GM18517 (cell line): Measurements from ENCODE around the gene DOCK1.

Experiments used
- ATAC-seq: cut with Tn5 transposase; IDR thresholded peaks from one replicate; pipeline ENCODE4 v1.9.1; 2021; ENCODE audit warnings: mild to moderate bottlenecking, moderate library complexity; ENCODE audit not compliant: unreplicated experiment

DOCK1 gene

DNA sequence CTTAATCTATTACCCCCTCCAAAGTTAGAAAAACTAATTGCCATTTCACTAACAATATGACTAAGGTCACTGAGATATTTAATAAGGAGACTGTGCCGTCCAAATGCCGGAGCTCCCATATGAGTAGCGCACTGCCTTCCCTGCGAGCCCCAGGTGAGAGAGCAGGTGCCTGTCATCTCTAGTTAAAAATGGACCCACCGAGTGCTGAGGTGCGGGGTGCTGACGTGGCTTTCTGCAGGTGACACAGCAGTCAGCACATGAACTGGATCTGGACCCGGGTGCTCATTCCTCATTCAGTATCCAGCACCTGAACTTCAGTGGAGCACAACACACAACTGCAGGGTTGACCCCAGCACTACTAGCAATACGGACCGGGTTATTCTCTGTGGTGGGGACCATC lies 505.8 kb downstream of the DOCK1 start:
- no peak for ATAC-seq

DNA sequence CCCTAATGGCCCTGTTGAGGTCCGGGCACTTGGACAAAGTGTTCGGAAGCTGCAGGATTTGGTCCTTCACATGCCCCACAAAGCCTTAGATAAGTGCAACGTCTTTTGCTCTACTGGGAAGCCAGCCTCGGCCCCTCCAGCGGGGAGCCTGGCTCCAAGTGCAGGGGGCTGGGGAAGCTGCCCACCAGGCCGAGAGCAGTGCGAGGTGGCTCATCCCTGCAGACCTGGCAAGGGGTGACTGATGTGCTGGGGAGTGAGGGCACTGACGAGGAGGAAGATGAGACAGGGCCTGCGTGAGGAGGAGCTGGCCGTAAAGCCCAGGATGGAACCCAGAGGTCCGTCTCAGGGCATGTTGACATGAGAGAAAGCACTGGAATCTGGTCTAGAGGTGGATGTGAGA lies 508.1 kb downstream of the DOCK1 start:
- ATAC-seq: no peak

DNA sequence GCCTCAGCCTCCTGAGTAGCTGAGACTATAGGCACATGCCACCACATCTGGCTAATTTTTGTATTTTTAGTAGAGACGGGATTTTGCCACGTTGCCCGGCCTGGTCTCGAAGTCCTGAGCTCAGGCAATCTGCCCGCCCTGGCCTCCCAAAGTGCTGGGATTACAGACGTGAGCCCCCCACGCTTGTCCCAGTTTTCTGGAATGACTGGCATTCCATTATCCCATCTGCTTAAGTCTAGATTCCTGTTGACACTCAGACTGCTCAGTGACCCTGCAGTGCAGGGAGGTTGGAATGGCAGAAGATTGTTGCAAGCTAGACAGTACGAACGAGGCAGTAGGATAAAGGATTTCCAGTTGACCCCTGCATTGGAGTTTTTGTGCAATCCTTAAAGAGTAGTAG lies 508.8 kb downstream of the DOCK1 start:
- ATAC-seq: no peak

DNA sequence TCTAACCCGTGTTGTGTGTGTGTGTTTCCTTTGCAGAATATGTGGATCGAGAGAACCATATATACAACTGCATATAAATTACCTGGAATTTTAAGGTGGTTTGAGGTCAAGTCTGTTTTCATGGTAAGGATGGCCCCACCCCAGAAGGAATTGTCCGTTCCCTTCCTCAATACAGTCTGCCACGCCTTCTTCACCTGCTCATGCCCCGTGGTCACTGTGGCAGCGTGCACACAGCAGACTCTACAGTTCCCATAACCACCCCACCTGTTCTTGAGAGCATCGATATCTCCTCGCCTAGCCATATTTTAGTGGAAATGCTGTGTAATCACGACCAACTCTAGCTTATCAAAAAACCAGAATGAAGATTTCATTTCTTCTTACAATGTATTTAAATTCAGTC lies 509.9 kb downstream of the DOCK1 start:
- ATAC-seq: no peak

DNA sequence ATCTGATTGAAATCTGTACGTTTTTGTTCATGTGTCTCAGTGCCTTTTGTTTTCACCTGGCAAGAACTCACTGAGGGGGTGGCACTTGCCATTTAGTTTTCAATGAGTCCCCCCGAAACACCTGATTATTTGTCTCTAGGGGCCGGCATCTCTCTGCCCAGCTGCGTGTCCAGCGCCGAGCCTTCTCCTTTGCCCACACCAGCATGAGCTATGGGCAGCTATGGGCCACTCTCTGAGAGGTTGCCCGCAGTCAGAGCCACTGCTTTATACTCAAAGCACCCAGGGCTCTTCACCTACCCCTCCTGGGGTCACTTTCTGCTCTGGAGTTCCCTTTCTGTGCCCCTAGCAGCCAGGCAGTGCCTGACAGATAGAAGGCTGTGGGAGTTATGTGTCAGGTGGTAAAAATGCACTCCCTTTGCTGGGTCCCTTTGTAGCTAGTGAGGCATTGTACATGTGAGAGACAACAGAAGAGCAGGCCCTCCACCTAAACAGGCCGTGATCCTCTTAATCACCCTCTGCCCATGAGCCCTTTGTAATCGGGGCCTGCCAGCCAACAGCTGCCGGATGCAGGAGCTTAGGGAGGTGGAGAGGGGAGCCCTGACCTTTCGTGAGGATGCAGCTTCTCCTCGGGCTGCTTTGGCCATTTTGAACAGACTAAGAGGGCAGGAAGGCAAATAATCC lies 510.8 kb downstream of the DOCK1 start:
- no peak for ATAC-seq

DNA sequence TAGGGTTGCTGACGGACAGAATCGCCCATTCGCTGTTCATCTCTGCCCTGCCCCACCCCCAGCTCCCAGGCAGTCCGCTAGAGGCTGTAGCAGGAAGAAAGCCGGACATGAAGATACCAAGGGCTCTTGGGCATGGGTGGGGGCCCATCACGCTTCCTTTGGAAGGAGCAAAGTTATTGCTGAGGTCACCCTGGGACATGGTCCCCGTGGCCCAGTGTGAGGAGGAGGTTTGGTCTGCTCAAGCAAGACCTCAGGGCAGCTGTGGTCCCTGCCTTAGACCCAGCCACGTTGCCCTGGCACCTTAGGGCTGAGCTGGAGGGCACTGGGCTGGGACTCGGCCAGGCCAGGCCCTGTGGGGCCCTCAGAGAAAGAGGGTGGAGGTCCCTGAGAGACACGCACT lies 511.8 kb downstream of the DOCK1 start:
- no peak for ATAC-seq

DNA sequence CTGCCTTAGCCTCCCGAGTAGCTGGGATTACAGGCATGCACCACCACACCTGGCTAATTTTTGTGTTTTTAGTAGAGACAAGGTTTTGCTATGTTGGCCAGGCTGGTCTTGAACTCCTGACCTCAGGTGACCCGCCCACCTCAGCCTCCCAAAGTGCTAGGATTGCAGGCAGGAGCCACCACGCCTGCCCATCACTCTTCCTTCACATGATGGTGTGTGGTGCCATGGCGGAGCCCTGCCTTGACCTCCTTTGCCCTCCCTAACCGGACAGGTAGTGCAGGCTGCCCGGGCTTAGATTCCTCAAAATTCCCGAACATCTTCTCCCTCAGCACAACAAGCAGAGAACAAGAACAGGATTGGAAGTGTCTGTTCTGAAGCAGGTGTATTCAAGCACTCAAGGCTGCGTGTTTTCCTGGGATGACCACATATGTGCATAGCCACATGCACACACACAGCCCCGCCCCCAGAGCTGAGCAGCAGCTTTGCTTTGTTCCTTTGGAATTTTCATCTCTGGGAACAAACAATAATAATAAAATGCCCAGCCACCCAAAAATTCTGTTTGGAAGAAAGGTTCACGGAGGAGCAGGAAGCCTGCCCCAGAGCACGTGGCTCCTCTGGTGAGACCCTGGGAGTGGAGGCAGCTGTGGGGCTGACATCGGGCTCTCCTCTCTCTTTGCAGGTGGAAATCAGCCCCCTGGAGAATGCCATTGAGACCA lies 512.6 kb downstream of the DOCK1 start:
- no peak for ATAC-seq

DNA sequence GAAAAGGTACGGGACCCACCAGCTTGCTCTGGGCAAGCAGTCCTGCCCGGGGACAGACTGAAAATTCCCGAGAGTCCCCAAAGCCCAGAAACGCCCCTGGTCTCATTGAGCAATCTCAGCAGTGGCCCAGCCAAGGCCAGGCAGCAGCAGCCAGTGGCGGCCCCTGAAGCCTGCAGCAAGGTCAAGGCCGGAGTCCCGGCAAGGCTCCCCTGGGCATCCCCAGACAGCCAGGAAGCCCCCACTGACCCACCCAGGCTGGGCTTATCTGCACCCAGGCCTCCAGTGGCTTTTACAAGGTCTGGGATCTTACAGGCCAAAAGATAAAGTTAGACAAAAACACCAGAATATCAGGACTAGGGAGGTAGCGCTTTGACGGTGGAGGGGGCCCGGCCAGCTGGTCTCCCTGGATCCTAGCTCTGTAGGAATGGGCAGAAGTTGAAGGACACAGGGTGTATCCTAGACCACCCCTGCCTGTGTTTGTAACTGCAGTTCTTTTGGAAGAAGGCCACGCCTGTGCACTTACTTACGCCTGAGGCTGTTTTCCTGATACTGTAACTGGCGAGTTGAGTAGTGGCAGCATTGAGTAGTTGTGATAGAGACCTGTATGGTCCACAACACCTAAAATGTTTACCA lies 513.4 kb downstream of the DOCK1 start:
- ATAC-seq: no peak

DNA sequence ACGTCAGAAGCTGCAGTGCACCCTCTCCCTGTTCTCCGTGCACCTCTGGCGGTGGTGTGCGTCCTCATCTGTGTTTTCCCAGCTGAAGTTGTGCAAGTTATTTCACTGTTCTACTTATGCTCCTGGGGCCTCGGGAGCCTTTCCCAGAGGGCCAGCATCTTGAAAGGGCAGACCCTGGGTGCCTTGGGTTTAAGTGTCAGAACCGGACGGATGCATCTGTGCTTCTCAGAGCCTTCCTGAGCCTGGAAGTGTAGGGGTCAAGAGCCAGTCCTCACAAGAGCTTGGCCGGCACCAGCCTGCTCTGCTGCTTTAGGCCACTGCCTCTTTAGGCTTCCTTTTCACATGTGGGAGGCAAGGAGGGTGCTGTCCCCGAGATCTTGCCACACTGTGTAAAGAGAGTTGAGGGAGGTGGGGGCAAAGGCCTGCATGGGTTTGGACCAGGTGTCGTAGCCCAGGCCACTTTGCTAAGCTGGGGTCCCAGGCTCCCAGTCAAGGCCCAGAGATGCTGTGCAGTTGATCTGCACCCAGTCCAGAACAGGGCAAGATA lies 515.0 kb downstream of the DOCK1 start:
- ATAC-seq: no peak

DNA sequence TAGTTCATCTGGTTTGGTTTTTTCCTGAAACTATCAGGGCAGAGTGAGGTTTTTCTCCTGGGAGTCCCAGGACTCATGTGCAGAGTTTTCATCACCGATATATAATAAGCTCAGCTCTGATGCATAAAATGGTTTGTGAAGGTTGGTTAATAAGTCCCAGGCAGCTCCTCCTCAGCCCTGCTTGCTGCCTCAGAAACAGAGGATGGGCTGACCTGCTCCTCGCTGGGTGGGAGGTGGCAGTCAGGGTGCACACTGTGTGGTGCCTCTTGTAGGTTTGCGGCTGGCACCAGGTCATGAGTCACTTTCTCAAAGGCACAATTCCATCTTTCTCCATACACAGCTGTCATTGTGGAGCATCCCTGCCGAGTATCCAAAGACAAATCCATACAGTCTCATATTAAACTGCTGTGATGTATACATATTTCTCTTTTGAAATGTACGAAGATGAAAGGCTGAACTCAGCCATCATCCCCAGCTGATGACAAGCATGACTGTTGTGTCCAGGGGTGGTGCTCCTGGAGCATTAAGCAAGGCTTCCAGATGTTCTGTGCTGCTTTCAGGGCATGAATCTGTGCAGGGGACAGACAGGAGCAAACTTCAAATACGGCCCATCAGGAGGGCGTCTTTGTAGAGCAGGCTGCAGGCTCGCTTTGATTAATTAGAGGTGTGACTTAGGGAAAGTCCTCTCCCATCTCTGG lies 518.1 kb downstream of the DOCK1 start:
- no peak for ATAC-seq

DNA sequence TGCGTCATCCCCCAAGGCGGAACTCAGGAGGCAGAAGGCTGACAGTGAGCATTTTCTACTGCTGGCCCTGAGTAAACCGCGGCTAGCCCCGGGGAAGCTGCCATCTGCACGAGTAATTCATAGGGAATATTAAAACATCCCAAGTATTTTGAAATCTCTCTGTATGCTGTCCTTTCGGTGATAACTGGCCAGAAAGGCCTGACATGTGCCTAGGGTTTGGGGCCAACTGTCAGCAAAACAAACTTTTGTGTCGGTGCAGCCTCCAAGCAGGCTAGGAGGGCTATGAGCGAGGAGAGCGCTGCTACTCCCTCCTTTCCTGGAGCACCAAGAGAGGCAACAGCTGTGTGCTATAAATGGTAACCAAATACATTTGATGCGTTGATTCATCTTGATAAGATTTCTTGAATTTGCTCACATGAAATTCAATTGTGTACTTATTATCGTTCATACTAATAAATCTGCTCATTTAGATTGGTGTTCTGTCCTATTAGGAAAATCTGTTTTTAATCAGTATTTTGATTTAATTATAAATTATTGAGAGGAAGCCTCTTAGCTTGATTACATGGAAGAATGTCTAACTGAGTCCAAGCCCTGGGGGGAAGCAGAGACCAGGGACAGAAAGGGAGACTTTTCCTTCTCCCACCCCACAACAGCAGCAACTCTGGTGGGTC lies 519.5 kb downstream of the DOCK1 start:
- no peak for ATAC-seq

DNA sequence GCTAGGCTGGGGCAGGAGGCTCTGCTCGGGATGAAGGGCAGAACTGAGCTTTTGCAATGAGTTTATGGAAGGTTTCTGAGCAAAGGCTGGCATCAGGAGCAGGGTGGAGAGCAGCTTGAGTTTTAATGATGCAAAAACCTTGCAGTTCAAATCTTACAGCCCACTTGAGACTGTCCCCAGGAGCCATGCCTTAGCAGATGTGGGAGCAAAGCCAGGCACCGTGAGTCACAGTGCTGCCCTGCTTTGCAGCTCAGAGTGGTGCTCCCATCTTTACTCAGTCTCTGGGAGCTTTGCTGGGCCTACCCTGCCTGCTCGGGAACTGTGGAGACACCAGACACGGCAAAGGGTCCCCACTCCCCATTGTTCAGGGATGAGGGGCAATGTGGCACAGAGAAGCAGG lies 521.5 kb downstream of the DOCK1 start:
- ATAC-seq: no peak

DNA sequence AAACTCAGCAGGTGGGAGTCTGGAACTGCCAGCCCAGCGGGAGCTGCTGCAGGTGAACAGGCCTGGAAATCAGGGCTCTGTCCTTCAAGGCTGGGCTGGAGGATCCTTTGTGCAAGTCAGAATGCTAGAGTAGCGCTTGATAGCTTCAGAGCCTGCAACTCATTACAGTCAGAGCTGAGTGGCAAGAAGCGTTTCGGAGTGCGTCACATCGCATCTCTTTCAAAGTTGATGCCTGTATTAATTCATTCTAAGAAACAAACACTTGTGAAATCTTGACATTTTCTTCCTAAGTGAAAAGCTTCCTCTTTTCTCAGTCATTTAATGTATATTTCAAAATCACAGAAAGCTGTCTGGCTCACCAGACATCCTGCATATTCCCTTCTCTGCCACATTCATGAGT lies 522.7 kb downstream of the DOCK1 start:
- no peak for ATAC-seq

DNA sequence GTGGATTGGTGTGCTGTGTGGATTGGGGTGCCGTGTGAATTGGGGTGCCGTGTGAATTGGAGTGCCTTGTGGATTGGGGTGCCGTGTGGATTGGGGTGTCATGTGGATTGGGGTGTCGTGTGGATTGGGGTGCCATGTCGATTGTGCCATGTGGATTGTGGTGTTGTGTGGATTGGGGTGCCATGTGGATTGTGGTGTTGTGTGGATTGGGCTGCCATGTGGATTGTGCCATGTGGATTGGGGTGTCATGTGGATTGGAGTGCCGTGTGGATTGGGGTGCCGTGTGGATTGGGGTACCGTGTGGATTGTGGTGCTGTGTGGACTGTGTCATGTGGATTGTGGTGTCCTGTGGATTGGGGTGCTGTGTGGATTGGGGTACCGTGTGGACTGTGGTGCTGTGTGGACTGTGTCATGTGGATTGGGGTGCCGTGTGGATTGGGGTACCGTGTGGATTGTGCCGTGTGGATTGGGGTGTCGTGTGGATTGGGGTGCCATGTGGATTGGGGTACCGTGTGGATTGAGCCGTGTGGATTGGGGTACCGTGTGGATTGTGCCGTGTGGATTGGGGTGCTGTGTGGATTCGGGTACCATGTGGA lies 523.3 kb downstream of the DOCK1 start:
- no peak for ATAC-seq

DNA sequence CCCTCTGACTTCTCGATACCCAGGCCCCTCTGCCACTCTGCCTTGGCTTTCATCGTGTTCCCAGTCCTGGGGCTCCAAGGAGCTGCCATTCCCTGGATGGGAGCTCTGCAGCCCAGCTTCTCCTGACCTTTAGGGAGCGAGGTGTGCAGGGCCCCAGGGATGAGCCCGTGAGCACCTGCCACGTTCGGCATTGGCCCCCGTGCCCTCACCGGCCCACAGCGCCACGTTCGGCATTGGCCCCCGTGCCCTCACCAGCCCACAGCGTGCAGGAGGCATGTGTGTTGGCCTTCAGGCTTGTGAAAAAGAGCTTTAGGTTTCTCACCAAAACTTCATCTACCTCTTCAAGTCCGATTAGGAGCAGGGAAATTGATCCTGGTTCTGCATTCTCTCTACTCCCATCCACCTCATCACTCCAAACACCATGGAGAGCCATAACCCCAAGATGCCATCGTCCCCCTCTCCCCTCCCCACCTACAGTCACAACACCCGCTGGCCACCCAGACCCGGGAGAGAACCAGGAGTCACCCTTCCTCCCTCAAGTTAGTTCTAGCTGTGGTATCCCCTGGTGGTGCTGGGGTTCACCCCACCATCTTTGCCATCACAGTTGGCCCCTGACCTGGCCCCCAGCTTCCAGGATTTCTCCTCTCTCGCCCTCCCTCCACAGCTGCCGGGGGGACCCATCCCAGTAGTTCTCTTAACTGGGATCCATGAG lies 524.5 kb downstream of the DOCK1 start:
- no peak for ATAC-seq

DNA sequence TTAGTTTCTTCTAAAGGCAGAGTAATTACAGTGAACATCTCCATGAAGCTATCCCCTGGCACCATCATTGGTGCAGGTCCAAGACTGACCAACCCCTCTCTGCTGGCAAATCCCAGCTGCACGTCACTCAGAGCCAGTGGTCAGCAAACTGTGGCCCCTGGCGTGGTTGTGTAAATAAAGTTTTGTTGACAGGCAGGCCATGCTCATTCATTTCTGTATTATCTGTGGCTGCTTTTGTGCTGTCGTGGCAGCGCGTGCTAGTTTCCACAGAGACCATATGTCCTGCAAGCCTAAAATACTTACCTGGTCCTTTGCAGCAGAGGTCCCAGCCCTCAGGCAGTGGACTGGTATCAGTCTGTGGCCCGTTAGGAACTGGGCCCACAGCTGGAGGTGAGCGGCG lies 526.3 kb downstream of the DOCK1 start:
- no peak for ATAC-seq

DNA sequence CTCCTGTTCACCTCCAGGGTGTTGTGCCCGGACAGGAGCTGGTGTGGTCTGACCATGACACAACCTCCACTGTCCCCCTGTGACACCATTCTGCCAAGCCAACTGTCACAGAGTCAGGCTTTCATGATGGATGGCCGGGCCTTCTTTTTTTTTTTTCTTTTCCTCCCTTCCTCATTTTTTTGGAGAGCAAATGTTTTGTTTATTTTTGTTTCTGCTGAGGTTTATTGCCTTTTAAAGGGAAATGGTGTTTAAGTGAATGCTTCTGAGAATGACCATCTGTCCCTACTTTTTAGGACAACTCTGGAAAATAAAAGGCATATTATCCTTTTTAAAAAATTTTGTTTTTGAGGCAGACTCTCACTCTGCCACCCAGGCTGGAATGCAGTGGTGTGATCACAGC lies 528.8 kb downstream of the DOCK1 start:
- ATAC-seq: no peak

DNA sequence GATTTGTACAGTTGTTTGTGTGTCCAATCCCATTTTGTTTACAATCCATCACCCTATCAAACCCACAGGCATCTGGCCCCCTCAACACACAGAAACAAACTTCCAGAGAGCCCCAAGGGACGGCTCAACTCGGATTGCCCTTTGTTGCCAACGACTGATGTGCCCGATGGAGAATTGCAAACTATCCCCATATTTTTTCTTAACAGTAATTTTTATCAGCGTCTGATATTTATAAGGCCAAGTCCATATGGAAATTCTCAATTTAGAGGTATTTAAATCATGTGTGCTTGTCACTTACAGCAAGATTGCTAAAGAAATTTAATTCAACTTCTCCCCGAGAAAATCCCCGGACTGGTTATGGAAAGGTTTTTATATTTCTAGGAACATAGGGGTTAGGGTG lies 530.0 kb downstream of the DOCK1 start:
- no peak for ATAC-seq

DNA sequence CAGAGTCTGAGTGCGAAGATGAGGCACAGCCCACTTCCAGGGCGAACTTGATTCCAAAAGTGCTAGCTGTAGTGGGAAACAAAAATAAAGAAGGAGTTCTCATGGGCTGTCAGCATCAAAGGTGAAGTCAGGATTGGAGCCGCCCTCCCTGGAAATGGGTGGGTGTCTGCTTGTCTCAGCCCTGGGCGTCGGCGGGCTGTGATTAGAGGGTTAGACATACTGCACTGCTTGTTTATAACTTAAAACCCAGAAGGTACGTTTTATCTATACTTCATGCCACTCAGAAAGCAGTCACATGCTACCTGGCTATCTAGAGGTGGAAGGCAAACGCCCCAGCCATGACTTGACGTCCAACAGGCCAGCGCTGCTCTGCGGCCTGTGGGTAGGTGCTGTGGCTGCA lies 535.1 kb downstream of the DOCK1 start:
- ATAC-seq: no peak
